GM03348 (cell line): ENCODE results near the gene WDFY3.

Experiments
- DNase-seq: peaks from one replicate; pipeline ENCODE4 v3.0.0; 2012; ENCODE audit warnings: low spot score

The WDFY3 gene

DNA sequence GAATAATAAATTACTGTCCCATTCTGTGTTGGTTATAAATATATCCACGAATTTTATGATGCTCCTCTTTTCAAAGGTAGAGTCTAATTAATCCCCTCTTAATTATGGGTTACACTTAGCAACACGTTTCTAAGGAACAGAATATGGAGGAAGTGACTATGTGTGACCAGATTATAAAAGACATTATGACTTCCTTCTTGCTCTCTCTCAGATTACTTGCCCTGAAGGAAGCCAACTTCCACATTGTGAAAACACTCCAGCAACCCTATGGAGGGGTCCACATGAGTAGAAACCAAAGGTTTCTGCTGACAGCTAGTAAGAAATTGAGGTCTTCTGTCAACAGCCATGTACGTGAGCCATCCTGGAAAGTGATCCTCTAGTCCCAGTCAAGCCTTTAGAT is 59.3 kb downstream of the WDFY3 start:
- no peak for DNase-seq

DNA sequence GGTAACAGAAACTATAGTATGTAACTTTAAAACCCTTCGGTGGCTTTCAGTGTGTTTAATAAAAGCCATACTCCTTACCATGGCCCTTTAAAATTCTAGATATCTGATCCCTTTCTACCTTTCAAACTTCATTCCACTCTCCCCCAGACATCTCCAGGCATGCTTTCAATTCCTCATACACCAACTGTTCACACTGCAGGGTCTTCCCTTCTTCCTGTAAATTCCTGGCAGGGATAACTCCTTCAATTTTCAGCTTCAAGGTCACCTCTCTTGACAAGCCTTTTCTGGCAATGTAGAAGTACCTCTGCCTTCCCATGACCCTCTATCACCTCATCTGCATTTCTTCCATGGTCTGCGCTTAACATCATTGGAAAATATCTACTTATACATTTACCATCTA is 60.8 kb downstream of the WDFY3 start:
- no peak for DNase-seq

DNA sequence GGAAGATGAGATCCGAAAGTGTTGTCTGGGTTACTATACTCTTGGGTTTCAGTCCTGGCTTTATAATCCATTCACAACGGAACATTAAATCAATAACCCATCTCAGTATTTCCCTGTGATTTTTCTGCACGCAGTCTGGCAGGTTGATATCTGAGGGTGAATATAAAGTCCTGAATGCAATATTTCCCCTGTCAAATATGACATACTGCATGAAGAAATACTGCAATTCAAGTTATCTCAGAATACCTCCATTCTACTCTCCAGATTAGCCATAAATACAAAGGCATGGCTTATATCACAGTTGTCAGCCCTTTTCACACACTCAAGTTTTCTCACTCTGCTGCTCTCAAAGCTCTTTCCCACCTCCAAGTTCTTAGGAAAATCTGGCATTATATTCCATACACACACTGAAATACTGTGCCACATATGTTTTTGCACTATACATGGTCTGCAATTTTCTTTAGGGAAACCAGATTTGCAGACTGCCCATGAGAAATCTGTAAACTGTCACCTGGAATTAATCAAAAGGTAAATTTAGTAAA is 64.7 kb downstream of the WDFY3 start:
- no peak for DNase-seq

DNA sequence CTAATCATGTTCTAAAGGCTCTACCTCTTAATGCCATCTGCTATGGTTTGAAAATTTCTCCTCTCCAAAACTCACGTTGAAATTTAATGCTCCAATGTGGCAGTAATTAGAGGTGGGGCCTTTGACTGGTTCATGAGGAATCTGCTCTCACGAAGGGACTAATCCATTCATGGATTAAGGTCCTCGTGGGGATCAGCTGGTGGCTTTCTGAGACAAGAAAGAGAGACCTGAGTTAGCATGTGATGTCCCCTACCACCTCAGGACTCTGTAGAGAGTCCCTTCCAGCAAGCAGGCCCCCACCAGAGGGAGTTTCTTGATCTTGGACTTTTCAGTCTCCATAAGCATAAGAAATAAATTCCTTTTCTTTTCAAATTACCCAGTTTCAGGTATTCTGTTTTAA is 65.3 kb downstream of the WDFY3 start:
- DNase-seq = no peak

DNA sequence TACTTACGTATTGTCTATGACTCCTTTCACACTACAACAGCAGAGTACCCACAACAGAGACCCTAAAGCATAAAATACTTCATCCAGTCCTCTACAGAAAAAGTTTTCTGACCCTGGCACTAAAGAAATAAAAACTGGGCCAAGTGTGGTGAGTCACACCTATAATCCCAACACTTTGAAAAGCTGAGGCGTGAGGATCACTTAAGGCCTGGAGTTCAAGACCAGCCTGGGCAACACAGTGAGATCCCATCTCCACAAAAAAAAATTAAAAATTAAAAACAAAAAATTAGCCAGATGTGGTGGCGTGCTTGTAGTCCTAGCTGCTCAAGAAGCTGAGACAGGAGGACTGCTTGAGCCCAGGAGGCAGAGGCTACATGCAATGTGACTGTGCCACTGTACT is 66.9 kb downstream of the WDFY3 start:
- no peak for DNase-seq

DNA sequence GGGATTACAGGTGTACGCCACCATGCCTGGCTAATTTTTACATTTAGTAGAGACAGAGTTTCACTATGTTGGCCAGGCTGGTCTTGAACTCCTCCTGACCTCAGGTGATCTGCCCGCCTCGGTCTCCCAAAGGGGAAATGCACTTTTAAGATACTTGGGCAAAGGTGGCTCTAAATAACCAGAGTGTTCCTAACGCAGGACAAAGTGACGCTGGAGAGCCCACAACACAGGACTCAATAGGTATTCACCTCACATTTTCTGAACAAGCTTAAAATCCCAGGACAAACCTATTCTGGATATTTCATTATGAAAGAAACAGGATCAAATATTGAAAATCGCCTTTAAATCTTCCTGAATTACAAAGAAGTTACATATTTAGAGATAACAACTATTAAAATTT is 69.0 kb downstream of the WDFY3 start:
- no peak for DNase-seq

DNA sequence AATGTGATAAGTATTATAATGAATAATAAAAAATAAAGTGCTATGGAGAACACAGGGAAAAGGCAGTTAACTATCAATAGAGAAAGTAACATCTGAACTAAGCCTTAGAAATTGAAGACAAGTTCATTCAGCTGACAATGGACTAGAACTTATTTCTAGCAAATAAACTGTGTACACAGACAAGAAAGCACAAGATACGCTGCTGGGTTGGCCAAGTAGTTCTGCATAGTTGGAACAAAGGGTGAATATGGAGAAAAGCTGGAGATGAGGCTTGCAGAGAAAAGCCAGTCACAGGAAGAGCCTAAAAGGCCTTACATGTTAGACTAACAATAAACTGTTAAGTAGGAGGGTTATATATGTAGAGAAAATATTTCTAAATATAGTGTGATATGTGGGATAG is 71.2 kb downstream of the WDFY3 start:
- no peak for DNase-seq

DNA sequence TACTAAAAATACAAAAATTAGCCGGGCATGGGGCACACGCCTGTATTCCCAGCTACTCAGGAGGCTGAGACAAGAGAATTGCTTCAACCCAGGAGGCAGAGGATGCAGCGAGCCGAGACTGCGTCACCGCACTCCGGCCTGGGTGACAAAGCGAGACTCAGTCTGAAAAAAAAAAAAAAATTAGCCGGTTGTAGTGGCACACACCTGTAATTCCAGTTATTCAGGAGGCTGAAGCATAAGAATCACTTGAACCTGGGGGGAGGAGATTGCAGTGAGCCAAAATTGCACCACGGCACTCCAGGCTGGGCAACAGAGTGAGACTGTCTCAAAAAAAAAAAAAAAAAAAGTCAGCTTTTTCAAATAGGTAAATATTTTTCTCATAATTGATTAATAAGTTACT is 71.9 kb downstream of the WDFY3 start:
- no peak for DNase-seq

DNA sequence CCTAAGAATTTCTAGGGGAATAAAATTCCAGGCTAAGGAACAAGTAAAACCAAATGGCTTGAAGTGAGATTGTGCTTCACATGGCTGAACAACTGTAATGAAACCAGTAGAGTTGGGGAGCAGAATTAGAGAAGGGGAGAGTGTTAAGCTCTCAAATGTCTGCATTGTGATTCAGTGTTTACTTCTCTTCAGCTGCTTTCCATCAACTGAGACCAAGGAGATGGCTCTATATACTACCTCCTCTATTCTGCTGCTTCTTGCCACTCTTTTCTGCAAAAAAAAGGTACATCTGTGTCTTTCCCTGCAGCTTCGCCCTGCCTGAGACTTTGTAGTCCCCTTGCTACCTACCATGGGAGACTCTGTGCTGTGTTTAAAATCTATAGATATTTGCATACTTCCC is 73.5 kb downstream of the WDFY3 start:
- DNase-seq = no peak

DNA sequence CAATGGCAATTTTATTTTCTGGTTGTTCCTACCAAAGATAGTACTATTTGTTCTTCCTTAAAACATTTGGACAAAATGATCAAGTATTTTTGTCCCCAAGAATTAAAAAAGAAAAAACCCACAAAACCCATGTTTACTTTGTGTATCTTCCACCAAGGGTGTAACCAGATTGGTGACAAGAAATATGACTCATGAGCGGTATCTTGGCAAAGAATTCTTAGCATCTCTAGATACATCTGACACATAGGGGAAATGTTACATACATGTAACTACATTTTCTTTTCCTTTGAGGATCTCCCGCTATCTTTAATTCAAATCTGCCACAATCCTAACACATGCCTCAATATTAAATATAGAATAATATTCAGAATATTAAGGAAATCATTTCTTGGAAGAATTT is 78.7 kb downstream of the WDFY3 start:
- no peak for DNase-seq

DNA sequence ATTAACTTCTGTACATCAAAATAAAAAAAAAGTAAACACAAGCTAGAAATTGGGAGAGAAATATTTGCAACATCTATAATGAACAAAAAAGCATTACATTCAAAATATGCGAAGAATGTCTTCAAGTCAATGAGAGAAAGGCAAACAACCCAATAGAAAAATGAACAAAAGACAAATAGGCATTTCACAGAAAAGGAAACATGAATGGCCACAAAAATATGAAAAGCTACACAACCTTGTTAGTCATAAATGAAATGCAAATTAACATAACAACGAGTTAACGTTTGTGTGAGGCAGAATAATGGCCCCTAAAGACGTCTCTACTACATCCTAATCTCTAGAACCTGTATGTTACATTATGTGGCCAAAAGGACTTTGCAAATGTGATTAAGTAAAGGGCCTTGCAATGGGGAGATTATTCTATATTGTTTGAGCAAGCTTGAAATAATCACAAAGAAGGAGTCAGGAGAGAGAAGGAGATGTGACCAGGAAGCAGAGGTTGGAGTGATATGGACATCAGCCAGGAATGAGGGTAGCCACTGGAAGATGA is 86.8 kb downstream of the WDFY3 start:
- peak; percentile 9 for DNase-seq

DNA sequence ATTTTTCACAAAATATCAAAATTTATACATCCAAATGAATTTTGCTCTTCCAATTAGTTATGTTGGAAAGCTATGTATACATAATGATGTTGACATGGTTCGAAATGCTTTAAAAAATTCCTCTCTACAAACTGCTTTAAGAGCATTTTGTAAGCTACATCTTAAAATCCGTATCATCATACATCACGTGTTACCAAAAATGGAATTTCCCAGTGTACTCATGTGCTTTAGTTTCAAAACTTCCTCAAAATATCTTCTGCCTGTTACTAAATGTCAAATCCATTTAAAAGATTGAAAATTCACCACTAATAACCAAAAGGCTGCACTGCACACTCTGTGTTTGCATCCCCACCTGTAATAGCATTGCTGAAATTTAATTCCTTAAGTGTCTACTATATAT is 87.9 kb downstream of the WDFY3 start:
- no peak for DNase-seq

DNA sequence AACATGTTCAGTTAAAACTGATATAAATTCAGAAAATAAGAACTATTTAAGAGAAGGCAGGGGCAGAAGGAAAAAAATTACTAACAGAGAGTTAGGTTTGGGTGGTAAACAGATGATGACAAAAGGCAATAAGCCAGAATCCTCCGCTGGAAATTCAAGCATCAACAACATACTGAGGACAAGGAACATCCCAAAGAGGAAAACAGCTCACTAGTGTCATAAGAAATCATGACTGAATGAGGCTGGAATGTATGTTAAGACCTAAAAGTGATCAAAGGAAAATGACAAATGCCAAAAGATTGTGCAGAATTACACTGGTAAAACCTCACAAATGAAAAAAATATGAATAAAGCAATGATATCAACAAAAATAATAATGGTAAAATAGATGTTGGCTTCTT is 88.4 kb downstream of the WDFY3 start:
- DNase-seq = peak; percentile 76

DNA sequence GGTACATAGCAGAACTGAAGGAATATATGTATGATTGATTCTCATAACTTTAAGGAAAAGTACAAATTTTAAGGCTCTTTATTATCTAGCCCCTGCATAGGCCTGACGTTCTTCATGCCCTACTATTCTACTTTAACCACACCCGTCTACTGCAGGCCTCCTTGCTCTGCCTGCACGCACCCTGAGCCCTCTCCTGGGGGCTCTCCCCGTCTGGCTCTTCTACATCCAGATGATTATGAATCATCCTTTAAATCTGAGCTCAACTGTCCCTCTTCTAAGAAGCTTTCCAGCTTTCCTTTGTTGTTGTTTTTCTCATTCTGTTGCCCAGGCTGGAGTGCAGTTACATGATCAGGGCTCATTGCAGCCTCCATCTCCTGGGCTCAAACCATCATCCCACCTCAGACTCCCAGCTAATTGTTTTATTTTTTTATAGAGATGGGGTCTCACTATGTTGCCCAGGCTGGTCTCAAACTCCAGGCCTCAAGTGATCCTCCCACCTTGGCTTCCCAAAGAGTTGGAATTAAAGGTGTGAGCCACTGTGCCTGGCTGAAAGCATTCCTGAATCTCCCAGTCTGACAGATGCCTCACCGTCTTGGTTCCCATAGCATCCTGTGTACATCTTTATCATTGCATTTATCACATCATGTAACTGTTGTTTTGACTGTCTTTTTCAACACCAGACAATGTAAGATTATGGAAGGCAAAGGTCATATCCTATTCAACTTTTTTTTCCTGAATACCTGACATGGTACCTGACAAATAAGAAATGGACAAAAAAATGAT is 89.2 kb downstream of the WDFY3 start:
- DNase-seq = peak; percentile 28

DNA sequence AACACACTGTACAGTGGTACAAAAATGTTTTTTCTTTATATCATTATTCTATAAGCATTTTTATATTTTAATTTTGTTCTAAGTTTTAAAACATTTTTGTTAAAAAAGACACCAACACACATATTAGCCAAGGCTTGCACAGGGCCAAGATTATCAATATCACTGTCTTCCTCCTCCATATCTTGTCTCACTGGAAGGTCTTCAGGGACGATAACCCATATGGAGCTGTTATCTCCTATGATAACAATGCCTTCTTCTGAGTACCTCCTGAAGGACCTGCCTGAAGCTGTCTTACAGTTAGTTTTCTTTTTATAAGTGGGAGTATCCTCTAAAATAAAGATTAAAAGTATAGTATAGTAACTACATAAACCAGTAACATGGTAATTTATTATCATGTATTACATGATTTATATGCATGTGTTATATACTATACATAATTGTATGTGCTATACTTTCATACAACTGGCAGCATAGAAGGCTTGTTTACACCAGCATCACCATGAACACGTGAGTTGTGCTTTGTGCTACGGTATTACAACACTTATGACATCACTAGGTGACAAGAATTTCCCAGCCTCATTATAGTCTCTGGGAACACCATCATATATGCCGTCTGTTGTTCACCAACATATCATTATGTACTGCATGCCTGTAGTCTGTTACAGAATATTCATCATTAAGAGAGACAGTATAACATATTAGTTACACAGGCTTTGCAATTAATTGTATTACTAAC is 90.7 kb downstream of the WDFY3 start:
- no peak for DNase-seq

DNA sequence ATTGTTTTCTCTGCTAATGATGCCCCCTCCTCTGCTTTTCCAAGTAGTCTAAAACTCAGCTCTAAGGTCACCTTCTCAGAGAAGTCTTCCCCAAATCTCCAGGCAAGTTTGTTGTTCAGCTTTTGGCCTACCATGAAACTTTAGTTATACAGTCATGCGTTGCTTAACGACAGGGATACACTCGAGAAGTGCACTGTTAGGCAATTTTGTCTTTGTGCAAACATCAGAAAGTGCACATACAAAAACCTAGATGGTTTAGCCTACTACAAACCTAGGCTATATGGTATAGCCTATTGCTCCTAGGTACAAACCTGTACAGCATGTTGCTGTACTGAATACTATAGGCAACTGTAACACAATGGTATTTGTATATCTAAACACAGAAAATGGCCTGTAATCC is 91.9 kb downstream of the WDFY3 start:
- DNase-seq = no peak

DNA sequence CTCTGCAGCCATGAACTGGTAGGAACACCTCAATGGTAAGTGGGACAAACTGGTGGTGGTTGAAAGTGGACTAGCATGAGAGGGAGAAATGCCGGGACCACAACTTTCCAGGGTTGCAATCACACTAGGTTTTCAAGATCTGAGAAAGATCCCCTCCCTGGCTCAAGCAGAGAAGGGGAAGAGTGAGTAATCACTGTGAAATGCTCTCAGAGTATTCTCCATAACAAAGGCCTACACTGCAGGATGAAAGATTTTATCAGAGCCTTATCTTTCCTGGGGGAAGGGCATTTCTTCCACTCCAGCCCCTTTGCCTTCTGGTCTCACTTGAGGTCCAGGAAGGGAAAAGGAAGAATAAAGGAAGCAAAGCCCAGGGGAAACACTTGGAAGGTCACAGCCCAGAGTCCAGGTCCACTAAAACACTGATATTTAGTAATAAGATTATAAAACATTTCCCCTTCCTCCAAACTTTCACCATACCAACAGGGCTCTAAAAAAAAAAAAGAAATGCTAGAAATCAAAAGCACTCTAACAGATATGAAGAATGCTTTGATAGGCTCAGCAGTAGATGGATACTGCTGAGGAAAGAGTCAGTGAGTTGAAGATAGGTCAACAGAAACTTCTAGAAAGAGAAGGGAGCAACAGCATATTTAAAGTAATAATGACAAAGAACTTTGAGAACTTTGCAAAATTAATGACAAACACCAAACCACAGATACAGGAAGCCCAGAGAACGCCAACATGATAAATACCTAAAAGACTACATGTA is 95.9 kb downstream of the WDFY3 start:
- peak; percentile 54 for DNase-seq

DNA sequence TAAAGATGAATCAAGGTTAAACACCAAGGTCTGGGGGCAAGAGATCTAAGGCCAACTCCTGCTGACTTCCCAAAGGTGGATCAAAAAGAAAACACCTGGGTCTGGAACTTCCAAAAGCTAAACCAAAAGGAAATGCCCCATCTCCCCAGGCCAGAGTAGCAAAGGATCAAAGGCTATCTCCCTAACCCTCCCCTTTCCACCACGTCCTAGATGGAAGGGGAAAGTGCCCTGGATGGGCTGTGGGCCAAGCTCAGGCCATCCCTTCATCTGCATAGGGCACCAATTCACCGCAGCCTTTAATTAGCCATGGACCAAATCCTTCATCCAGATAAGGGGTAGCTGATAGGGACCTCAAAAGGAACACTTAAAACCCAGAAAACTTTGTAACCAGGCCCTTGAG is 100.2 kb downstream of the WDFY3 start:
- DNase-seq = no peak

DNA sequence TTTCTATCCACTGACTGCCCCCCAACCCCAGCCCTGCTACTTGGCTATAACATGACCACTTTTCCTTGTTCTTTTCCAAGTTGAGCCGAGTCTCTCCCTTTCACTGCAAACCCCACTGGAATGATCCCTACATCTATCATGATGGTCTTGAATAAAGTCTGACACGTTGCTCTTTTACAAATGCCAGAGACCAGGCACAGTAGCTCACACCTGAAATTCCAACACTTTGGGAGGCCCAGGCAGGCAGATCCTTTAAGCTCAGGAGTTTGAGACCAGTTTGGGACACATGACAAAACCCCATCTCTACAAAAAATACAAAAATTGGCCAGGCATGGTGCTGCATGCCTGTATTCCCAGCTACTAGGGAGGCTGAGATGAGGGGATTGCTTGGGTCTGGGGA is 100.9 kb downstream of the WDFY3 start:
- no peak for DNase-seq

DNA sequence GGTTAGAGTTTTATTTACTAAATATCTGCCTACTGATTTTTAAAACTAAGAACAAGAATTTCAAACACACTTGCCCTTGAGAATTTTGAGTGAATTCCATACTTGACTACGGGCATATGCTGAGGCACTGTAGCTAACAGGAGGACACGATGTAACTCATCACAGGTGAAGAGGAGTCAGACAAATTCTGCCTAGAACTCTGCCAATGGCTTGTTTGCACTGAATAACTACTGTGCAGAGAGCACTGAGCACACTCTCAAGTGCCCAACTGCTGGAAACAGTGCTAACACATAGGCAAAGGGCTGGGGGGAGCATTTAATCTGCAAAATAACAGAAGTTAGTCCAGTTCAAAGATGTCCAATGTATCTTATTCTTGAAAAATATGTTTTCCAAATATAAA is 104.4 kb downstream of the WDFY3 start:
- DNase-seq = no peak

DNA sequence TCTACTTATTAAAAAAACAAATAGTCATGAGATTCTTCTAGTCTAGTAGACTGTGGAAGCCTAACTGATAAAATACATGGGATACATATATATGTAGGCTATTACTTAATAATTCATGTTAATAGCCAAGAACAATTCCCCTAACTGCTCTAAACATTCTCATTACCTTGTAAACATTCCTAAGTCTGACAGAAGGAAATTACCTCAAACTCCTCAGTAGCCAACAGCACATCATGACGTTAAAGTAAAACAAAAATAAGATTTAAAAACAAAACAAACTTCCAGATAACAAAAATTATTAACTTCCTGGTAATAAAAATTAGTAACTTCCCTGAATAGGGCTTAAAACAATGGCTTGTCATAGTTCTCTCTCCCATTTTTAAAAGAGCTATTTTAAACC is 109.2 kb downstream of the WDFY3 start:
- no peak for DNase-seq

DNA sequence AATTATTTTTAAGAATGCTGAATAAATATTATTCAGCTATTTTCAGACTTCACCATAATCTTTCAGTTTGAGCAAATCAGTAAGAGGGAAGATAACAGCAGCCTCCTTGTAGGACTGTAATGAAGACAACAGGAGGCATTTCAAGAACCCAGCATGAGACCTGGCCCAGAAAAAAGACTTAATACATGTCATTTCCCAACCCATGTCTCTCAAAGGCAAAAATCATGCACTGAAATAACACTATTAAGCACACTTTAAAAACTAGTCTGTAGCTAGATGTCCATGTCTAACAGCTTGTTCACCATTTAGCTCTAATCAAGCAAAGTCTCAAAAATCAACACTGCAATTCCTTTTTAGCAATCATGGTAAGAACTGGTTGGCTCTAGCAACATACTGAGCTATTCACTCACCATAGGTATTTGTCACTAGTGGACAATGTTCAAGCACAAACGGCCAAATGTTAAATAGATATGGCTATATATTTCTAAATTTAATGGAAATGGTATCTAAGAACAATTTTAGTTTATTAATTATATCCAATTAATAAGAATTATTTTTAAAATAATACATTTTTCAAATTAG is 109.9 kb downstream of the WDFY3 start:
- no peak for DNase-seq
